RWPE1 (cell line): ENCODE measurements around the gene ZBTB26.

Source experiments
- CTCF ChIA-PET: fragments of 350-600 bp; sonication (Branson Sonifier 250); formaldehyde crosslinking; extraction: SDS; loops from one replicate; lab custom pipeline; 2021; lab: Yijun Ruan, JAX
- POLR2A ChIA-PET: fragments of 400-600 bp; formaldehyde crosslinking; extraction: SDS; loops from one replicate; lab custom pipeline; 2020; ENCODE audit warnings: antibody characterized with exemption; ENCODE audit not compliant: low non-redundant PET; lab: Yijun Ruan, JAX
- DNase-seq: peaks from one replicate; pipeline ENCODE4 v3.0.0; 2012; ENCODE audit warnings: low spot score
- H3K27ac ChIP-seq: fragments of 450-650 bp; 2 replicates; pipeline ENCODE4 v1.5.1; 2017
- TF ChIP-seq, protein P1 (sequence below): fragments of 450-650 bp; conservative IDR thresholded peaks from 2 replicates; pipeline ENCODE4 v1.5.1; 2017; ENCODE audit warnings: low read depth, mild to moderate bottlenecking

The ZBTB26 gene

GRCh38 chr9:122941582-122942234 lies 10.4 kb upstream of the ZBTB26 start:
- CTCF ChIA-PET, result no interaction called here
- DNase-seq, result peak; percentile 50
- POLR2A ChIA-PET, result interaction anchor here (0.6 to 2.0 kb wide), 2 partner anchors 10 to 15 kb away, joined by 4 to 12 read pairs; partner anchors contain the start of gene ZBTB26
- peak overlapping the region; percentile 90 for H3K27ac ChIP-seq
- TF ChIP-seq, protein P1, sequence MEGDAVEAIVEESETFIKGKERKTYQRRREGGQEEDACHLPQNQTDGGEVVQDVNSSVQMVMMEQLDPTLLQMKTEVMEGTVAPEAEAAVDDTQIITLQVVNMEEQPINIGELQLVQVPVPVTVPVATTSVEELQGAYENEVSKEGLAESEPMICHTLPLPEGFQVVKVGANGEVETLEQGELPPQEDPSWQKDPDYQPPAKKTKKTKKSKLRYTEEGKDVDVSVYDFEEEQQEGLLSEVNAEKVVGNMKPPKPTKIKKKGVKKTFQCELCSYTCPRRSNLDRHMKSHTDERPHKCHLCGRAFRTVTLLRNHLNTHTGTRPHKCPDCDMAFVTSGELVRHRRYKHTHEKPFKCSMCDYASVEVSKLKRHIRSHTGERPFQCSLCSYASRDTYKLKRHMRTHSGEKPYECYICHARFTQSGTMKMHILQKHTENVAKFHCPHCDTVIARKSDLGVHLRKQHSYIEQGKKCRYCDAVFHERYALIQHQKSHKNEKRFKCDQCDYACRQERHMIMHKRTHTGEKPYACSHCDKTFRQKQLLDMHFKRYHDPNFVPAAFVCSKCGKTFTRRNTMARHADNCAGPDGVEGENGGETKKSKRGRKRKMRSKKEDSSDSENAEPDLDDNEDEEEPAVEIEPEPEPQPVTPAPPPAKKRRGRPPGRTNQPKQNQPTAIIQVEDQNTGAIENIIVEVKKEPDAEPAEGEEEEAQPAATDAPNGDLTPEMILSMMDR, result no peak

DNA sequence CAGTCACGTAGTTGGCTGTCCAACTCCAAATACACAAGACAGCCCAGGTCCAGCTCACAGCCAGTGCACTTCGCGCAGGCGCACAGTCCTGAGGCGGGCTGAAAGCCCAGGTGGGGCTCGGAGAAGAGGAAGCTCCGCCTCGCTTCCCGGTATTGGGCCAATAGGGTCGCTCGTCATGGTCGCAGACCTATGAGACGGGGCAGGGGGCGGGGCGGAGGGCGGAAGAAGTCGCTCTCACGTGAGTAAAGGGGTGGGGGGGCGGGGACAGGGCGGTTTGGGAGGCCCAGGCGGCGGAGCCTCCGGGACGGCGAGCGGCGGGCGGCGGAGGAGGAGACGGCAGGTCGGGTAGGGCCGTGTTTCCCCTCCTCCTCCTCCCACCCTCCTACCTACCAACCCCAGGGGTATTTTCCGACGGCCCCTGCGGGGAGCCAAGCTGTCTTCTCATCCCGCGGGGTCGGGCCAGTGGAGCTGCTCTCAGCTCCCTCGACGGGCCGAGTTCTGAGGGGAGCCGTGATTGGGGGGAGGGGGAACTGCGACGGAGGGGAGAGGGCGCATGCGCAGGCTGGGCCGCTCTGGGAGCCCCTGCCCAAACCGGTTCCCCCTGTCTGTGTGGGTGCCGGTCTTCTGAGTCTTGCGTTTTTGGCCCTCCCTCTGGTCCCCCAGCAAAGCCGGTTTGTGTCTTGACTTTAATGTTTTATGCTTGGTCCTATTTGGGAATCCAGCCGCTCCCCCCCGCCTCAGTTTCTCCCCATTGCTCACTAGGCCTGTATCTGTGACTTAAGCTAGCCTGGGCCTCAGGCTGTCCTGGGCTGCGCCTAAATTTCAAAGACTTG lies 9.7 kb upstream of the ZBTB26 start, which contains the start of gene RABGAP1:
Gene RABGAP1, plus strand, starts transcription at position 272 of the 833 bp plus-strand sequence. CDS start 16,040 bp downstream, outside the sequence.
- DNase-seq, result peak; percentile 100
- TF ChIP-seq, protein P1, result no peak
- CTCF ChIA-PET, result interaction anchor here (0.9 kb wide), 1 partner anchor 9 kb away, joined by 3 read pairs; the partner anchor contains the start of gene ZBTB26
- peak within 1 kb of the TSS; percentile 90 for H3K27ac ChIP-seq
- POLR2A ChIA-PET, result interaction anchor here (0.6 to 2.0 kb wide), 5 partner anchors 9 to 82 kb away, joined by 4 to 12 read pairs (median 5); partner anchors contain the start of gene ZBTB26

DNA sequence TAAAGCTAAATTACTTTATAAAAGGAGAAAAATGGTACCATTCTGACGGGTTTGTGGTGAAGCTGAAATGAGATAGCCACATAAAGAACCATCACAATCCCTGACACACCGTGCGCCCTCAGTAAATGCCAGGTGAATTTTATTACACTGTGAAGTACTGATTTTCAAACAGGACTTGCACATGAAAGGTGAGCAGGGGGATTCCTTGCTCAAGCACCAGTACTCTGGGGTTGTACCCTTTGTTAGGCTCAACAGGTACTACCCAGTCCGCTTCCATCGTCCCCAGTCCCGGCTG lies 9.1 kb upstream of the ZBTB26 start:
- no peak for DNase-seq
- ChIA-PET POLR2A (interaction anchor here (0.6 to 2.0 kb wide), 5 partner anchors 9 to 82 kb away, joined by 4 to 12 read pairs (median 5); partner anchors contain the start of gene ZBTB26), CTCF (interaction anchor here (0.9 kb wide), 1 partner anchor 9 kb away, joined by 3 read pairs; the partner anchor contains the start of gene ZBTB26)
- TF ChIP-seq, protein P1, result no peak
- H3K27ac ChIP-seq, result peak overlapping the region; percentile 90

DNA sequence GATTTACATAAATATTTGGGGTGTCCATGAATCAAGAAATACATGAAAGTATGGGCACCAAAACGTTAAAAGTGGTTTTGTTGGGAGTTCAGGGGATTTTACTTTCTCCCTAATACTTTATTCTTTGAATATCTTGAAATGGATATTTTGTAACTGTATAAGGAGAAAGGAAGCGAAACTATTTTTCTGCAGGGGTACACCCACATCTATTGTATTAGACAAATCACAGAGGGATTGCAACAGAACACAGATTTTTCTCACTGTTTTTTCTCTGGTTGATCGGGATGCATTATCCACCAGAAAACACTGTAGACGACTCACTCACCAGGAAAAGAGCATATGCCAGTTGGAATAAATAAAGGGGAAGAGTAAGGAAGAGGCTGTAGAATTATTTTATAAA lies 8.3 kb upstream of the ZBTB26 start:
- H3K27ac ChIP-seq, result no peak overlapping the region
- CTCF ChIA-PET, result interaction anchor here (0.6 kb wide), 1 partner anchor 496 kb away, joined by 3 read pairs; no protein-coding TSS in a partner anchor
- TF ChIP-seq, protein P1, result no peak
- POLR2A ChIA-PET, result no interaction called here
- DNase-seq, result no peak

- no peak overlapping the region for H3K27ac ChIP-seq
- TF ChIP-seq, protein P1, result no peak
- POLR2A ChIA-PET, result no interaction called here
- DNase-seq, result no peak
- CTCF ChIA-PET, result interaction anchor here (0.6 kb wide), 1 partner anchor 55 kb away, joined by 5 read pairs; no protein-coding TSS in a partner anchor
Measured at GRCh38 chr9:122936883-122937282, 5.6 kb upstream of the ZBTB26 start.

DNA sequence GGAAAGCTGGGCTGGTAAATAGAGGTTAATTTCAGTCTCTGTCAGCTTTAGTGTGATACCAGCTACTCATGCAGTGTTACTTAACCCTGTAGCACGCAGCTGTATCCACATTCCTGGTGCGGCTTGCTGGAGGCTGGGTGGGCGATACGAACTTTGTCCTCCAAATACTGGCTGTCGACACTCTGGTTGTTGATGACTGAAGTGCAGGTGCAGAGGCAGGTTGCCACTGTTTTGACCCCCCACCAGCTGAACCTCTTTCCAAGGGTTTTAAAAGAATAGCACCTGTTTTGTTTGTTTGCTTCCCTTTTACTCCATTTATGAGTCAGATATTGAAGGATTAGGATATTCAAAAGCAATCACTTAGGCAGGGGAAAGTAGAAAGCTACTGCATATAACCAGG lies 5.2 kb upstream of the ZBTB26 start:
- CTCF ChIA-PET, result interaction anchor here (0.6 kb wide), 1 partner anchor 55 kb away, joined by 5 read pairs; no protein-coding TSS in a partner anchor
- no peak for DNase-seq

More for the DNA sequence above, 5.2 kb upstream of the ZBTB26 start:
- POLR2A ChIA-PET, result no interaction called here
- H3K27ac ChIP-seq, result no peak overlapping the region
- TF ChIP-seq, protein P1, result no peak
